HG03280 (cell line): ENCODE data around the gene POMGNT1.

Source experiments
- ATAC-seq: cut with Tn5 transposase; IDR thresholded peaks from one replicate; pipeline ENCODE4 v1.9.1; 2021; ENCODE audit warnings: mild to moderate bottlenecking, moderate library complexity; ENCODE audit not compliant: unreplicated experiment

The POMGNT1 gene

DNA sequence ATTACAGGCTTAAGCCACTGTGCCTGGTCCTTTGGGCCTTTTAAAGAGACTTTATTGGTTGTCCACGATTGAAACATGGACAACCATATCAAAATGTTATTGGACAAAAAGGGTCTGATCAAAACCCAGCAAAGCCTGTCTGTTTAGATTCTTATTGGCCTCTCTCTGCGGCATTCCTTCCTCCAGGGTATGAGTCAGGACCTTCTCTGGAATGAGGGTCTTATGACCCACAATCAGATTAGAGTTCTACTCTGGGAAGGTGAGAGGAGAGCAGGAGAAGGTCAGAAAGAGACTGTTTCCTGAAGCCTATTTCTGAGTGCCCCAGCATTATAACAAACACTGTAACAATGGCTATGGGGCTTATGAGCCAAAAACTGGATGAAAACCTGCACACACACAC lies 12.8 kb upstream of the POMGNT1 start:
- no peak for ATAC-seq

DNA sequence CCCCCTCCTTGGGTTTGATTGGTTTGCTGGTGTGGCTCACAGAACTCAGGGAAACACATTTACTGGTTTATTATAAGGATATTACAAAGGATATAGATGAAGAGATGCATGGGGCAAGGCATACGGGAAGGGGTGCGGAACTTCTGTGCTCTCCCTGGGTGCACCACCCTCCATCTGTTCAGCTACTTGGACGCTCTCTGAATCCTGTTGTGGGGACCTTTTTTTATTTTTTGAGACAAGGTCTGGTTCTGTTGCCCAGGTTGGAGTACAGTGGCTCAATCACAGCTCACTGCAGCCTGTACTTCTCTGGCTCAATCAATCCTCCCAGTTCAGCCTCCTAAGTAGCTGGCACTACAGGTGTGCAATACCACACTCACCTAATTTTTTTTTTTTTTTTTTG lies 12.3 kb upstream of the POMGNT1 start:
- ATAC-seq: no peak

GRCh38 chr1:46206399-46206798 lies 8.2 kb upstream of the POMGNT1 start:
- no peak for ATAC-seq

DNA sequence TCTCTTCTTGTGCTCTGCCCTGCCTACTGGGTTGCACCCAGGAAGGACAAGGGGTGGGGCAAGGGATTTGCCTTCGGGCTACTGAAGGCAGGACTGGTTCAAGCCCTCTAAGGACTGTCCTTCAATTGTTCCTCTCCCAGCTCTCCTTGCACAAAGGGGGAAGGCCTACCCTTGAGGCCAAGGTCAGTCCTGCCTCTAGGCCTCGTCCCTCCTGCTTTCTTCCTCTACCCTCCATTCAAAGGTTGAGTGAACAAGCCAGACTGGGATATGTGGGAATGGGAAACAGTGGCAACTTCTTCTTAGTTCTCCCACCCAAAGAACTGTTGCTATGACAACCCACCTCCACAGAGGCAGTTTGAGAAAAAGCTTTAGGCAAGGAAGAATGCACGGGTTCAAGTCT lies 7.6 kb upstream of the POMGNT1 start:
- ATAC-seq: no peak

- no peak for ATAC-seq
These were observed 6.9 kb upstream of the POMGNT1 start for GRCh38 chr1:46205141-46205540.

GRCh38 chr1:46204406-46204742 lies 6.1 kb upstream of the POMGNT1 start:
- no peak for ATAC-seq

GRCh38 chr1:46203738-46204405 lies 5.6 kb upstream of the POMGNT1 start:
- no peak for ATAC-seq

DNA sequence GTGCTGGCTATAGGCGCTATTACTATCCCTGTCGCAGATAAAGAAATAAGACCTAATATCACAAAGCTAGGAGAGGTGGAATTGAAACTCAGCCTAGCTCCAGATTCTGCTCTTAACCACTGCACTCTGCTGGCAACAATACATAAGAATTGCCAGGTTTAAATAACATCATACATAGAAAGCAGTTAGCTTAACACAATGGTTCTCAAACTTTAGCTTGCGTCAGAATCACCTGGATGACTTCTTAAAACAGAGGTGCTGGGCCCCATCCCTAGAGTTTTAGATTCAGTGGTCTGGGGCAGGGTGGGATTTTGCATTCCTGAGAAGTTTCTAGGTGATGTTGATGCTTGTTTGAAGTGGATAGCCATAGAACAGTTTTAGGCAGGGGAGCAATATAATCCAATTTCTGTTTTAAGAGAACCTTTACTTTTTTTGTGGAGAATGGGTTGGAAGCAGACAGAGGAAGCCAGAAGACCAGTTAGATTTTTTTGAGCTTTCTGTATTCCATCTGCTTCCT lies 1.1 kb upstream of the POMGNT1 start:
- ATAC-seq: no peak

- no peak for ATAC-seq
These were observed 672 bp downstream of the POMGNT1 start for GRCh38 chr1:46197560-46197963.

DNA sequence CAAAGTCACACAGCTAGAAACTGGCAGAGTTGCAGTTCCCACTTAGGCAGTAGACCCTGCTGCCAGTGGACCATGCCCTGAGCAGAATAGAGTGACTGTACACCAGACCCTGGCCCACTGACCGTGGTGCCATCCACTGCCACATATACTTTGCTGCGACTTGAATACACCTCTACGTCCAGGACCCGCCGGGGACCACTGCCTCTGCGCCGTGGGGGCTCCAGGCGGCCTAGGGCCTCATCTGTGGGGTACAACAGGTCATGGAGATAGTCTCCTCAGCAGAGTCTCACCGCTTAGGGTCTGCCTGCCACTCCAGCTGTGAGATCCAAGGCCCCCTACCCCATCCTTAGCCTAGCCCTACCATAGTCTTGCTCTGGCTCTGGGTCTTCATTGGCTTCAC lies 1.6 kb downstream of the POMGNT1 start:
- ATAC-seq: no peak

- no peak for ATAC-seq
These were observed 3.5 kb downstream of the POMGNT1 start for GRCh38 chr1:46194641-46195193.

GRCh38 chr1:46193984-46194570 lies 4.2 kb downstream of the POMGNT1 start:
- ATAC-seq: no peak

DNA sequence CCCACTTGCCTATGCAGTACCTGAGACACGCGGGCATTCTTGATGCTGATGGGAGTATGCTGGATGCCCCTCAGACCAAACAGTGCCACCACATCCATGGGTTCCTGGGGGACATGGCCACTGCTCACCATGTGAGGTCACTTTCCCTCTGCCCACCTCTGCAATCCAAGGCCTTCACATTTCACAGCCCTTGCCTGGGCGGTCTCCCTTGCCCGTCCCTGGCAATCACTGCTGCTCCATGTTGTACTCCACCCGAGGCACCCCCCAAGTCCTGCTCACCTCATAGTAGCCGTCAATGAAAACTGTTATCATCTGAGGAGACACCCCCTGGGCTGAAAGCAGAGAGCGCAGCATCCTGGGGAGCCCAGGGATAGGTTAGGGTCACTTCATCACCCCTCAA lies 4.9 kb downstream of the POMGNT1 start:
- ATAC-seq: no peak

GRCh38 chr1:46192171-46192570 lies 6.1 kb downstream of the POMGNT1 start:
- no peak for ATAC-seq

- no peak for ATAC-seq
These were observed 7.1 kb downstream of the POMGNT1 start for GRCh38 chr1:46191033-46191701.

DNA sequence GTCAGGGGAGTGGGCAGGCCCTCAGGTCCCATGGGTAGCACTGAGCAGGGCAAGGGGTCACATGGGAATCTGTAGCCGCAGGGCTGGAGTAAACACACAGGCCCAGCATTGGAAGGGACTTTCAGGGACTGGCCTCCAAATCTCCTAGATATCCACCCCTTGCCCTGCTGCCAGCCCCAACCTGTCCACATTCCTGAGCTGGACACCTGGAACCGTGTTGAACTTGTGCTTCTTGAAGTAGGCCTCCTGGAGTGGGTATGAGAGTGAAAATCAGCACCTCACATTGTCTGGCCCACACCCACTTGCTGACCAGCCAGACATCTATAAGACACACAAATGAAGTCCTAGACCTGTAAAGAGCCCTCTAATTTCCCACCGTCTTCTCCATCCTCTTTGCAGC lies 7.7 kb downstream of the POMGNT1 start:
- ATAC-seq: no peak

- no peak for ATAC-seq
These were observed 9.8 kb downstream of the POMGNT1 start for GRCh38 chr1:46188295-46189030.

- no peak for ATAC-seq
These were observed 10.9 kb downstream of the POMGNT1 start for GRCh38 chr1:46187106-46187869.

- no peak for ATAC-seq
These were observed 12.2 kb downstream of the POMGNT1 start for GRCh38 chr1:46186076-46186475.

DNA sequence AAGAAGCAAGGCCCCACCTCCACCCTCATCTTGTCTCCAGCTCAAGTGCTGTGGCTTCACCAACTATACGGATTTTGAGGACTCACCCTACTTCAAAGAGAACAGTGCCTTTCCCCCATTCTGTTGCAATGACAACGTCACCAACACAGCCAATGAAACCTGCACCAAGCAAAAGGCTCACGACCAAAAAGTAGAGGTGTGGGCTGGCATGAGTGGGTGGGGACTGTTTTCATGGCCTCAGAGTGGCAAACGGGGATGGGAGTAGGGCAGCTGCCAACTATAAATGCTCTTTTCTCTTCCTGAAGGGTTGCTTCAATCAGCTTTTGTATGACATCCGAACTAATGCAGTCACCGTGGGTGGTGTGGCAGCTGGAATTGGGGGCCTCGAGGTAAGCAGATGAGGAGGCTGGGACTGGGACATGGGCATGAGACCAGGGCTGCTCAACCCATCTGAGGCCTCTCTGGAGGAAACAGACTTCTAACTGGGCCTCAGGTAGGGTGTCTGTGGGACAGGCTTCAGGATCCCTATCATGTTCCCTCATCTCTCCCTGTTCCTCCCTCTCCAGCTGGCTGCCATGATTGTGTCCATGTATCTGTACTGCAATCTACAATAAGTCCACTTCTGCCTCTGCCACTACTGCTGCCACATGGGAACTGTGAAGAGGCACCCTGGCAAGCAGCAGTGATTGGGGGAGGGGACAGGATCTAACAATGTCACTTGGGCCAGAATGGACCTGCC lies 13.1 kb downstream of the POMGNT1 start:
- ATAC-seq: no peak
